ENCODE measurements around the gene MAD1L1.

- TF ChIP-seq, protein P1, sequence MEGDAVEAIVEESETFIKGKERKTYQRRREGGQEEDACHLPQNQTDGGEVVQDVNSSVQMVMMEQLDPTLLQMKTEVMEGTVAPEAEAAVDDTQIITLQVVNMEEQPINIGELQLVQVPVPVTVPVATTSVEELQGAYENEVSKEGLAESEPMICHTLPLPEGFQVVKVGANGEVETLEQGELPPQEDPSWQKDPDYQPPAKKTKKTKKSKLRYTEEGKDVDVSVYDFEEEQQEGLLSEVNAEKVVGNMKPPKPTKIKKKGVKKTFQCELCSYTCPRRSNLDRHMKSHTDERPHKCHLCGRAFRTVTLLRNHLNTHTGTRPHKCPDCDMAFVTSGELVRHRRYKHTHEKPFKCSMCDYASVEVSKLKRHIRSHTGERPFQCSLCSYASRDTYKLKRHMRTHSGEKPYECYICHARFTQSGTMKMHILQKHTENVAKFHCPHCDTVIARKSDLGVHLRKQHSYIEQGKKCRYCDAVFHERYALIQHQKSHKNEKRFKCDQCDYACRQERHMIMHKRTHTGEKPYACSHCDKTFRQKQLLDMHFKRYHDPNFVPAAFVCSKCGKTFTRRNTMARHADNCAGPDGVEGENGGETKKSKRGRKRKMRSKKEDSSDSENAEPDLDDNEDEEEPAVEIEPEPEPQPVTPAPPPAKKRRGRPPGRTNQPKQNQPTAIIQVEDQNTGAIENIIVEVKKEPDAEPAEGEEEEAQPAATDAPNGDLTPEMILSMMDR (IDR thresholded peaks at IDR 0.05; ENCODE audit: insufficient read depth, low read length, poor library complexity, severe bottlenecking): no peak
- TF ChIP-seq EZH2phosphoT487 (conservative IDR thresholded peaks at IDR 0.05; ENCODE audit: low read length): no peak
Observed at GRCh38 chr7:2255145-2256139, 22.7 kb upstream of the MAD1L1 start.
